ENCODE results near the gene SH3TC2. TPM values are rescaled to one million over a fixed set of nuclear protein-coding genes. Genes with fewer than 3 reads are reported as not detected.
"Not testable (repeated sequence)": the region's sequence is repeated elsewhere in the genome, so short reads cannot be mapped to it uniquely, and the experiment has no call there.

Gene SH3TC2
- under 1 TPM; 0.71 to 0.93 TPM for total RNA-seq
- long read RNA-seq, donor 1, result 0 reads
- long read RNA-seq, donor 2, result 0 reads

- intact Hi-C loops (cut with DNase I), result no loop called here
- DNase-seq (ENCODE audit: low spot score), result no peak
Observed at GRCh38 chr5:149063017-149063687, at the start of gene SH3TC2. SH3TC2 (minus strand) TSS chr5:149063062; CDS start chr5:149063022, 40 bp downstream.

GRCh38 chr5:149110406-149110805 lies 47.5 kb upstream of the SH3TC2 start:
- intact Hi-C loops (cut with DNase I), result loop anchor here in 1 of 2 donors (10.0 kb wide), 1 partner anchor 376 kb away; no protein-coding TSS in a partner anchor

GRCh38 chr5:149108651-149109280 lies 45.9 kb upstream of the SH3TC2 start:
- DNase-seq (ENCODE audit: low spot score), result no peak
- intact Hi-C loops (cut with DNase I), result loop anchor here in 1 of 2 donors (10.0 kb wide), 1 partner anchor 174 kb away; no protein-coding TSS in a partner anchor

More at GRCh38 chr5:149110406-149110805, 47.5 kb upstream of the SH3TC2 start:
- DNase-seq (ENCODE audit: low spot score), result no peak

- intact Hi-C loops (cut with DNase I), result loop anchor here in 1 of 2 donors (10.0 kb wide), 1 partner anchor 166 kb away; no protein-coding TSS in a partner anchor
- DNase-seq (ENCODE audit: low spot score), result no peak
Observed at GRCh38 chr5:149100331-149100730, 37.5 kb upstream of the SH3TC2 start.

GRCh38 chr5:149099920-149100319 lies 37.1 kb upstream of the SH3TC2 start:
- no peak for DNase-seq (ENCODE audit: low spot score)
- intact Hi-C loops (cut with DNase I), result loop anchor here in 1 of 2 donors (10.0 kb wide), 1 partner anchor 165 kb away; no protein-coding TSS in a partner anchor

GRCh38 chr5:149094996-149095395 lies 32.1 kb upstream of the SH3TC2 start:
- intact Hi-C loops (cut with DNase I), result no loop called here
- no peak for DNase-seq (ENCODE audit: low spot score)

GRCh38 chr5:149093625-149094024 lies 30.8 kb upstream of the SH3TC2 start:
- DNase-seq (ENCODE audit: low spot score), result no peak
- intact Hi-C loops (cut with DNase I), result no loop called here

- DNase-seq (ENCODE audit: low spot score), result no peak
- intact Hi-C loops (cut with DNase I), result no loop called here
Observed at GRCh38 chr5:149089796-149090195, 26.9 kb upstream of the SH3TC2 start.

- intact Hi-C loops (cut with DNase I), result no loop called here
- DNase-seq (ENCODE audit: low spot score), result no peak
Observed at GRCh38 chr5:149088686-149089085, 25.8 kb upstream of the SH3TC2 start.

GRCh38 chr5:149083846-149084245 lies 21.0 kb upstream of the SH3TC2 start:
- intact Hi-C loops (cut with DNase I), result no loop called here
- no peak for DNase-seq (ENCODE audit: low spot score)

GRCh38 chr5:149082271-149082670 lies 19.4 kb upstream of the SH3TC2 start:
- intact Hi-C loops (cut with DNase I), result no loop called here
- no peak for DNase-seq (ENCODE audit: low spot score)

GRCh38 chr5:149080294-149080693 lies 17.4 kb upstream of the SH3TC2 start:
- no peak for DNase-seq (ENCODE audit: low spot score)
- intact Hi-C loops (cut with DNase I), result no loop called here

- DNase-seq (ENCODE audit: low spot score), result no peak
- intact Hi-C loops (cut with DNase I), result no loop called here
Observed at GRCh38 chr5:149079883-149080282, 17.0 kb upstream of the SH3TC2 start.

GRCh38 chr5:149074071-149074470 lies 11.2 kb upstream of the SH3TC2 start:
- intact Hi-C loops (cut with DNase I); DNase-seq (ENCODE audit: low spot score): not testable (repeated sequence)

- DNase-seq (ENCODE audit: low spot score), result no peak
- intact Hi-C loops (cut with DNase I), result no loop called here
Observed at GRCh38 chr5:149073213-149073612, 10.4 kb upstream of the SH3TC2 start.

GRCh38 chr5:149072791-149073190 lies 9.9 kb upstream of the SH3TC2 start:
- intact Hi-C loops (cut with DNase I), result no loop called here
- DNase-seq (ENCODE audit: low spot score), result no peak

GRCh38 chr5:149072376-149072775 lies 9.5 kb upstream of the SH3TC2 start:
- DNase-seq (ENCODE audit: low spot score), result no peak
- intact Hi-C loops (cut with DNase I), result no loop called here

- no peak for DNase-seq (ENCODE audit: low spot score)
- intact Hi-C loops (cut with DNase I), result no loop called here
Observed at GRCh38 chr5:149071756-149072155, 8.9 kb upstream of the SH3TC2 start.

GRCh38 chr5:149071216-149071615 lies 8.4 kb upstream of the SH3TC2 start:
- intact Hi-C loops (cut with DNase I), result no loop called here
- DNase-seq (ENCODE audit: low spot score), result no peak

GRCh38 chr5:149069711-149070110 lies 6.8 kb upstream of the SH3TC2 start:
- intact Hi-C loops (cut with DNase I), result no loop called here

More at GRCh38 chr5:149069711-149070110, 6.8 kb upstream of the SH3TC2 start:
- DNase-seq (ENCODE audit: low spot score), result no peak
